ENCODE measurements around the gene DVL3. TPM values are rescaled to one million over a fixed set of nuclear protein-coding genes. Genes with fewer than 3 reads are reported as not detected.

DVL3 gene
- total and polyA plus RNA-seq, 12 donors = 37.5 to 81.7 (median 63.5) TPM

GRCh38 chr3:184211718-184212117 lies 56.5 kb downstream of the DVL3 start:
- intact Hi-C loops (cut with DNase I) = no loop called here
- TF ChIP-seq CTCF (IDR thresholded peaks at IDR 0.05) = no peak
- H3K36me3 ChIP-seq = no peaks in the 10 kb centered on the region
- H3K27ac ChIP-seq = no peak overlapping the region
- no peak overlapping the region for H3K4me3 ChIP-seq
- peaks cover 0 to 7% (median 0%) of the 10 kb centered on the region in 9 donors for H3K4me1 ChIP-seq
- DNase-seq (no peak), ATAC-seq (no peak)
- 75 to 81% methylated on average over 5 of the region's 5 CpGs for WGBS, 2 donors
- H3K9me3 ChIP-seq = no peaks in the 10 kb centered on the region
- peaks cover 0 to 9% (median 1%) of the 10 kb centered on the region in 7 donors for H3K27me3 ChIP-seq

GRCh38 chr3:184218814-184219213 lies 63.6 kb downstream of the DVL3 start:
- DNase-seq (no peak), ATAC-seq (no peak)
- Histone ChIP-seq H3K9me3 (no peaks in the 10 kb centered on the region), H3K4me3 (no peak overlapping the region), H3K4me1 (peaks cover 0 to 7% (median 0%) of the 10 kb centered on the region in 9 donors), H3K27ac (no peak overlapping the region), H3K36me3 (no peaks in the 10 kb centered on the region), H3K27me3 (peaks cover 0 to 16% (median 7%) of the 10 kb centered on the region in 7 donors)
- no peak for TF ChIP-seq CTCF (IDR thresholded peaks at IDR 0.05)
- 58% methylated on average over 4 of the region's 4 CpGs for WGBS, 2 donors
- intact Hi-C loops (cut with DNase I) = no loop called here

GRCh38 chr3:184222521-184222920 lies 67.3 kb downstream of the DVL3 start:
- no peaks in the 10 kb centered on the region for H3K36me3 ChIP-seq
- H3K4me3 ChIP-seq = no peak overlapping the region
- H3K27ac ChIP-seq = no peak overlapping the region
- peaks cover 0 to 36% (median 9%) of the 10 kb centered on the region in 7 donors for H3K27me3 ChIP-seq
- no peak for ATAC-seq
- TF ChIP-seq CTCF (IDR thresholded peaks at IDR 0.05) = no peak
- intact Hi-C loops (cut with DNase I) = no loop called here
- H3K4me1 ChIP-seq = no peaks in the 10 kb centered on the region
- DNase-seq = no peak
- 85 to 89% methylated on average over 3 of the region's 3 CpGs for WGBS, 2 donors
- no peaks in the 10 kb centered on the region for H3K9me3 ChIP-seq

Other genes with a start within 250 kb of the DVL3 start
- 10 to 100 TPM; 26.0 to 89.6 (median 40.9) TPM for gene ABCC5, start 137.5 kb upstream of the DVL3 start, total RNA-seq
- gene ABCC5, start 137.5 kb upstream of the DVL3 start, polyA plus RNA-seq = 10 to 100 TPM; 12.1 to 70.0 TPM
- not detected for gene HTR3D, start 123.6 kb upstream of the DVL3 start, total RNA-seq
- not detected for gene HTR3D, start 123.6 kb upstream of the DVL3 start, polyA plus RNA-seq
- not detected for gene HTR3C, start 102.3 kb upstream of the DVL3 start, total RNA-seq
- not detected for gene HTR3C, start 102.3 kb upstream of the DVL3 start, polyA plus RNA-seq
- gene HTR3E, start 58.3 kb upstream of the DVL3 start, total RNA-seq = not detected
- not detected for gene HTR3E, start 58.3 kb upstream of the DVL3 start, polyA plus RNA-seq
- 10 to 100 TPM; 26.8 to 37.3 (median 31.6) TPM for gene EIF2B5, start 20.0 kb upstream of the DVL3 start, total RNA-seq
- gene EIF2B5, start 20.0 kb upstream of the DVL3 start, polyA plus RNA-seq = 10 to 100 TPM; 30.6 to 44.6 TPM
- gene AP2M1, start 19.5 kb downstream of the DVL3 start, total RNA-seq = 100 to 1,000 TPM; 263 to 371 (median 321) TPM
- gene AP2M1, start 19.5 kb downstream of the DVL3 start, polyA plus RNA-seq = 100 to 1,000 TPM; 187 to 390 TPM
- 10 to 100 TPM; 60.1 to 90.7 (median 68.3) TPM for gene ABCF3, start 30.8 kb downstream of the DVL3 start, total RNA-seq
- gene ABCF3, start 30.8 kb downstream of the DVL3 start, polyA plus RNA-seq = 10 to 100 TPM; 78.0 to 87.9 TPM
- under 1 TPM in 1 of 10 donors, not detected in 9; 0.09 TPM for gene VWA5B2, start 74.2 kb downstream of the DVL3 start, total RNA-seq
- under 1 TPM in 1 of 2 donors, not detected in 1; 0.03 TPM for gene VWA5B2, start 74.2 kb downstream of the DVL3 start, polyA plus RNA-seq
- gene ALG3, start 93.6 kb downstream of the DVL3 start, total RNA-seq = 10 to 100 TPM; 10.7 to 25.1 (median 13.3) TPM
- gene ALG3, start 93.6 kb downstream of the DVL3 start, polyA plus RNA-seq = 10 to 100 TPM; 16.8 to 63.6 TPM
- gene EEF1AKMT4, start 94.3 kb downstream of the DVL3 start, total RNA-seq = 1 to 10 TPM in 7 of 10 donors, under 1 TPM in 3; 0.49 to 2.3 (median 1.1) TPM
- gene EEF1AKMT4, start 94.3 kb downstream of the DVL3 start, polyA plus RNA-seq = 10 to 100 TPM in 1 of 2 donors, under 1 TPM in 1; 0.95 to 19.4 TPM
- gene CAMK2N2, start 106.2 kb downstream of the DVL3 start, total RNA-seq = under 1 TPM in 3 of 10 donors, not detected in 7; 0.20 to 0.30 (median 0.25) TPM
- under 1 TPM in 1 of 2 donors, not detected in 1; 0.12 TPM for gene CAMK2N2, start 106.2 kb downstream of the DVL3 start, polyA plus RNA-seq
- gene ECE2, start 120.6 kb downstream of the DVL3 start, total RNA-seq = under 1 TPM in 2 of 10 donors, not detected in 8; 0.20 to 0.28 TPM
- gene ECE2, start 120.6 kb downstream of the DVL3 start, polyA plus RNA-seq = not detected
- gene PSMD2, start 143.9 kb downstream of the DVL3 start, total RNA-seq = 100 to 1,000 TPM; 210 to 254 (median 231) TPM
- gene PSMD2, start 143.9 kb downstream of the DVL3 start, polyA plus RNA-seq = 100 to 1,000 TPM in 1 of 2 donors, 10 to 100 TPM in 1; 49.0 to 288 TPM
- gene EIF4G1, start 159.2 kb downstream of the DVL3 start, total RNA-seq = 100 to 1,000 TPM; 203 to 316 (median 209) TPM
- gene EIF4G1, start 159.2 kb downstream of the DVL3 start, polyA plus RNA-seq = 100 to 1,000 TPM; 142 to 277 TPM
- gene FAM131A, start 182.2 kb downstream of the DVL3 start, total RNA-seq = 10 to 100 TPM; 23.0 to 36.5 (median 26.7) TPM
- 10 to 100 TPM; 21.6 to 32.5 TPM for gene FAM131A, start 182.2 kb downstream of the DVL3 start, polyA plus RNA-seq
- gene CLCN2, start 206.2 kb downstream of the DVL3 start, total RNA-seq = 1 to 10 TPM; 1.3 to 3.0 (median 2.4) TPM
- gene CLCN2, start 206.2 kb downstream of the DVL3 start, polyA plus RNA-seq = 1 to 10 TPM; 1.6 to 8.4 TPM
- 10 to 100 TPM; 17.4 to 31.0 (median 22.9) TPM for gene POLR2H, start 206.3 kb downstream of the DVL3 start, total RNA-seq
- gene POLR2H, start 206.3 kb downstream of the DVL3 start, polyA plus RNA-seq = 10 to 100 TPM; 55.1 to 63.7 TPM
- gene THPO, start 222.8 kb downstream of the DVL3 start, total RNA-seq = 1 to 10 TPM in 2 of 10 donors, under 1 TPM in 5, not detected in 3; 0.16 to 1.3 (median 0.56) TPM
- gene THPO, start 222.8 kb downstream of the DVL3 start, polyA plus RNA-seq = 1 to 10 TPM in 1 of 2 donors, under 1 TPM in 1; 0.30 to 1.0 TPM
- 10 to 100 TPM in 1 of 10 donors, 1 to 10 TPM in 9; 1.4 to 10.9 (median 3.7) TPM for gene CHRD, start 224.7 kb downstream of the DVL3 start, total RNA-seq
- gene CHRD, start 224.7 kb downstream of the DVL3 start, polyA plus RNA-seq = 10 to 100 TPM in 1 of 2 donors, 1 to 10 TPM in 1; 7.5 to 17.3 TPM

All from heart right ventricle (tissue), 16 donors.